CD4-positive, alpha-beta T cell treated with Interleukin-1 beta for 1 hour (primary cell): Measurements from ENCODE around the gene NCOR2.

ENCODE experiments used
- DNase-seq, 2 donors: peaks; one replicate each; pipeline ENCODE4 v3.0.0-alpha.2; 2020 to 2022

NCOR2 gene

DNA sequence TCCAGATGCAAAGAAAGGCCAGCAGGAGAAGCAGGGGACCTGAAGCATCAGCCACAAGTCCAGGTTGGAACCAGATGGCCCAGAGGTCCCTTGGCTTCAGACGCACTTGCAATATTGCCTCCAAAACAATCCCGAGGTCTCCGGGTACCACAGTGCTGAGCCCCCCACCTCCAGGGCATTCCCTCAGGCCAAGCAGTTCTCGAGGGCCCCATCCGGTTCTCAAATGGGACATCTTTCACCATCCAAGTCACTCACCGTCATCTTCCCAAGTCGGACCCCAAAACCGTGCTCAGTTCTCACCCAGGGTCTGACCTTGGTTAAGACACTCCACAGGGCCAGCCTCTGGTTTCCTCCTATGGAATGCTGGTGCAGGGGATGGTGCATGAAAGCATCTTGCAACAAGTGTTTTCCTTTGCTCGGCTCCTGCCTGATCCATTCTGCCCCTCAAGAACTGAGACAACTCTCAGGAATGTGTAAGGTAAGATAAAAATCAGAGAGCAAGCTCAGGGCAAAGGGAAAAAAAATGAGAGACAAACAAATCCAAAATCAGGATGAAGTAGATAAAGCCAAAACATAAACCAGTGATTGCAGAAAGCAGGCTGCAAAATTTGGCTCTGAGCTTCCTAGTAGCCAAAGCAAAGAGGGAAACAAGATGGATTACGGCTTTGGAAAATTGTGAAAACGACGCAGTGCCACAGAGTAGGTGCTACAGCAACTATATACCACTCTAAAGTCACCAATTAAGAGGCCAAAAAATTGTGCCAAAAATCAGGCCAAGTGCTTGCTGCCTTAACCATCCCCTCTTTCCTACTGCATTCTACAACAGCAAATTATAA lies 8.0 kb downstream of the NCOR2 start:
- no peak for DNase-seq

GRCh38 chr12:124558313-124558712 lies 9.1 kb downstream of the NCOR2 start:
- no peak for DNase-seq

GRCh38 chr12:124557518-124558223 lies 9.7 kb downstream of the NCOR2 start:
- DNase-seq: no peak

GRCh38 chr12:124556896-124557501 lies 10.4 kb downstream of the NCOR2 start:
- no peak for DNase-seq

GRCh38 chr12:124556074-124556466 lies 11.3 kb downstream of the NCOR2 start:
- DNase-seq: no peak

GRCh38 chr12:124555168-124556073 lies 12.0 kb downstream of the NCOR2 start:
- no peak for DNase-seq

DNA sequence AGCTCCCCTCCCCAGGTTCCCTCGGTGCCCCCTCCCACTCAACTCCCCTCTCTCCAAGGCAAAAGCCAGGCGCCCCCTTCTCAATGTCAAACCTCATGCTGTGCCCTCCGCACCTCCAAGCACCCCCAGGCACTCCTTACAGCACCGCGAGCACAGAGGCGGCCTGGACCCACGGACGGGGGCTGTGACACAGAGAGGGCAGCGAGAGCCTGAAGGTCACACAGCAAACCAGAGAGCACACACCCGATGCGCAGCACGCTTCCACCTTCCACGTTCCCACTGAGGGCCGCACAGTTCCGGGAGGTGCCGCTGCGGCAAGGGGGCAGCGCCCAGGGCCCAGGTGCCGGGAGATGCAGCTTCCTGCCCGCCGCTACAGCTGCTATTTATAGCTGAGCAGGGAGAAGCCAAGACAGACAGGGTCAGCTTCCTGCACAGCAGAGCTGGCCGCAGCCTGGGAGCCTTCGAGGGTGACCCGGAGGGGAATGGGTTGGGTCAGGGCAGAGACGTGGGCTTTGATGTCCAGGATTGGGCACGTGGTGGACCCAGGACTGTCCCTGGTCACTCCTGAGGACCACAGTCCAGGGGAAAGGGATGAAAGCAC lies 12.9 kb downstream of the NCOR2 start:
- DNase-seq: no peak

- DNase-seq: no peak
Measured at GRCh38 chr12:124553862-124554428, 13.5 kb downstream of the NCOR2 start.

DNA sequence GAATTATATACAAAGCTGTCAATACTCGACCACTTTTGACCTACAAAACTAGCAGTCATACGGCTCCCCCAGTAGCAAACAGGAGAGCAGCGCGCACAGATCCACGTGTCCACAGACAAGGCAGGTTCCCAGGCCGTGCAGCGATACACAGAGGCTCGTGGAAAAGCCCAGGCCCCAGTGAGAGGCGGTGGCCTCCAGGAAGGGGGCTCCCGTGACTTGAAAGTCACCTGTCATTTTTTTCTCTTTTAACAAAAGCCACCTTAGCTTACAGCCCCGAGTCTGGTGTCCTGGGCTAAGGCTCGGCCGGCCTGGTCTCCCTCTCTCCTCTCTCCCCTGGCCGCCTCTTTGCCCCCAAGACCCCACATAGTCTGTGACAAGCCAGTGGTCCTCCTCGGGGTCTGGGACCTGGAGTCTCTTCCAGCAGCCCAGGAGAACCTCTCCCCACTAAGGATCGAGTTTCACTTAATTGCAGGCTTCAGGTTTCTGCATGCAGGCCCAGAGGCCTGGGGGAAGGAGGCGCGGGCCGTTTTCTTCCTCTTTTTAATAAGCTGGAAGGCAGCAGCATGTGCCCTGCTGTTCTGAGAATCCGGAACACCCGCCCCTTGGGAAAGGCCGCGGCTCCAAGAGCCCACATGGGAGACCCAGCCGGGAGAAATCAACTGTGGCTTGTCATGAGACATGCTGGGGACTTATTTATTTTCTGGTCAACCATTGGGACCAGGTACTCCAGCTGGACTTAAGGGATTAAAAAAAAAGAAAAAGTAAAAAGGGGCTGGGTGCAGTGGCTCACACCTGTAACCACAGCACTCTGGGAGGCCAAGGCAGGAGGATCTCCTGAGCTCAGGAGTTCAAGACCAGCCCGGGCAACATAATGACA lies 15.9 kb downstream of the NCOR2 start:
- DNase-seq: peak in 1 of 2 donors; percentile 40

DNA sequence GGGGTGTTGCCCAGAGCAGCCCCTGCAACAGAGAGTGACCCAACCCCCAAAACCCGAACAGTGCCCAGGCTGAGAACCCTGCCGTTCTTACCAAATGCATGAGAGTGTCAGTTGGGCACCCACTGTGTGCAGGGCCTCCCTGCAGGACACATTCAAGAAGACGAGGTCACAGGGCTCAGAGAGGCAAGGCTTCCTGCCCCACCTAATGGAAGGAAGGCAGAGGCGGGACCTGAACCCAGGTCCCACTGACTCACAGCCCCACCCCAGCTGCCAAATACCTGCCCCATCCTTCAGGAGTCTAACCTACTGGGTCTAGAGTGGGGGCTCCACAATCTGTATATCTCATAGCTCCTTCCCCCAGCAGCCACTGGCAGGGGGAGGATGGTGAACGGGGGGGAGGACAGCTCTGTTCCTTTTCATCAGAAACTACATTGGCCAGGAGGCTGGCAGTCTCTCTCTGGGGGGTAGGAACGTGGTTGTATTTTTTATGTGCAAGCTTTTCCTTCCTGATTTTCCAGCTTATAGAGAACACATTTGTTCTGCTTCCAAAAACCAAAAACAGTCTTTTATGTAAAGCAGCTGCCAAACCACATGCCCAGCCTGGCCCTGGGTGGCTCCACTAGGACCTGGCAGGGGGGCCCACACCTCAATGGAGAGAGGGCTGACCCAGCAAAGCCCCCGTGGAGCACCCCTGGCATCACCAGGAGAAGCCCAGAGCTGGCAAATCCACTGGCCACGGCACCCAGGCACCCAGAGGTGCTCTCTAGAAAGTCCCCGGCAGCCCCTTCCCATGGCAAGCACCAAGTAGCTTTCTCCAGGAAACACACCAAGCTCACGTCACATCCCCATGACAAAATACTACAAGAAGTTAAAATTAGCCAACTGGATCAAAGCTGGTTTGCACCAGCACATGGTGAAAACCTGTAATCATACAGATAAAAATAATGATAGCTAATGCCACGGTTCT lies 17.0 kb downstream of the NCOR2 start:
- DNase-seq: no peak

DNA sequence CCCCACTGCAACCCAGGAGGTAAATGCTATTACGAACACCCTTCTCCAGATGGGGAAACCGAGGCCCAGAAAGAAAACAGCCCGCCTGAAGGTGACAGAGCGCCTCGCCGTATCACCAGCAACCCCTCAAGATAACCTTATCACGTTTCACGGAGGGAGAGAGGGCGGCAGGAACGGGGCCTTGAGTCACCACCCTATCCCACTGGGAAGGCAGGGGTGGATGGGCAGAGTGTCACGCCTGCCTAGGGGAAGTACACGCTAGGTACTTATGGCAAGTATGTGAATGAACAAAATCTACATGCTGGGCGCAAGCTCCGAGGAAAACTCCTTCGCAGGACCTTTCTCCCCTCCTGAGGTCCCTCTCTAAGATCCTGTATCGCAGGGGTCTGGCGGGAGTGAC lies 17.8 kb downstream of the NCOR2 start:
- no peak for DNase-seq

DNA sequence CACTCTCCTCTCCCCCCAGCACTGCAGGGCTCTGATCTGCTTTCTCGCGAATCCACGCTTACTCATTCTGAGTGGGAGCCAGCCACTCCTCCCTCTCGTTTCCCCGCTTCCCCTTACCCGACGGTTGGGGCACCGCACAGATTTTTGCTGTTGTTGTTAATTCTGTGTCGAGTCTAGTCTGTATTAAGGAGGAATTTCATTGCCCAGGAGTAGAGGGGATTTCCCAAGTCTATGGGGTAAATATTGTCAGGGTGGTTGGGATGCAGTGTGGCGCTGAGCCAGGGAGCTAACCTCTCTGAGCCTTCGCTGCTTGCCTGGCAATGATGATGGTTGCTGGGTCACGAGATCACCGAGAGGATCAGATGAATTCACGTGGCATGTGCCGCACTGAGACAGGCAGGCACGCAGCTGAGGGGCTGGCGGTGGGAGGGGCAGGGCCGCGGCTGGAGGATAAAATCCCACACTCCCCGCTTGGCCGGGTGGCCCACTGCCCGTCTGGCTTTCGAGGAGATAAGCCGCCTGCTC lies 18.5 kb downstream of the NCOR2 start:
- DNase-seq: peak in 1 of 2 donors; percentile 35

GRCh38 chr12:124547626-124548025 lies 19.8 kb downstream of the NCOR2 start:
- DNase-seq: no peak

DNA sequence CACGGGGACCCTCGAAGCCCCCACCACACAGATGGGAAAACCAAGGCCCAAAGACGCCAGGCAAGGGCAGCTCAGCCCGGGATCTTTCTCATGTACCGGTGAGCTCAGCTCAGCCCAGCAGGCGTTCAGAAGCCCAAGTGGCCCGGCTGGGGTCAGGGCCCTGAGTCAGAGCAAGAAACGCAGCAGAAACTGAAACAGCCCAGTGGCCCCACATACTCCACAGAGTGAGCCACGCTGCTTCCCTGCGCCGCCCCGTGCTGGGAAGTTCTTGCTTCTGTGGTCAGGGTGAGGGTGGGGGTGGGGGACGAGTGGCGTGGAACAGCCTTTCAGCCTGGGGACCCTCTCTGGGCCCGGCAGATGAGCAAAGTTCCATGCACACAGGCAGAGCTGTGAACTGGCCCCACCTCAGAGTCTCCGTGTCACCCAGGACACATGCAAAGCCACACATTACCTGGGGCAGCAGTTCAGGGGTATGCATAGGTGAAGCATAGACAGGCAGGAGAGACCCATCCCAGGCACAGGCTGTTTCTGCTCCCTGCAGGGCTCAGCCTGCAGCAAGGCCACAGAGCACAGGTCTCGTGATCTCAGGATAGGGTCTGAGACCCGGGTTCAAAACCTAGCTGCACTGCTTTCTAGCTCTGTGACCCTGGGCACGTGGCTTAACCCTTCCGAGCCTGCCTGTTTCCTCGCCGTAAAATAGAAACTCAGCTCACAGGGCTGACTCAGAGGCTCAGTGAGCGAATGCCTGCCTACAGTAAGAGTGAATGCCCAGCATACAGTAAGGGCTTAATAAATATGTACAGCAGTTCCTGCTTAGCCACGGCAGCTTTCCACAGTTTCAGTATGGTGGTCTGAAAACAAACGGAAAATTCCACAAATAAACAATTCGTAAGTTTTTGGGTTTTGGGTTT lies 21.6 kb downstream of the NCOR2 start:
- DNase-seq: peak; percentile 21 to 53

DNA sequence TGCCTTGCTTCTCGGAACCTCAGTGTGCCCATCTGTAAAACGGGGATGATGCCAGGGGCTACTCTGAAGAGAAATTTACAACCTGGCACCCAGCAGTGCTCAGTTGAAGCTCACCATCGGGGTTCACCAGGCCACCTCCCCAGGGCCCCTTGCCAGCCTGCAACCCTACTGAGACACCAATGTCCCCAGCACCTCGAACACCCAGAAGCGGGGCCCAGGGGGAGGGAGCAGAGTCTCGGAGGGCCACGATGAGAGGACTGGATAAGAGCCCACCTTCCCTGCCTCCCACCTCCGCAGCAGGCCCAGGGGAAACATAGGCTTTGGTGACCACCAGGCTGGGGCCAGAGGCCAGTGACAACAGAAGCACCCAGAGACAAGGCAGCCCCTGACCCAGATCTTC lies 22.4 kb downstream of the NCOR2 start:
- no peak for DNase-seq

- no peak for DNase-seq
Measured at GRCh38 chr12:124544311-124544970, 23.0 kb downstream of the NCOR2 start.

DNA sequence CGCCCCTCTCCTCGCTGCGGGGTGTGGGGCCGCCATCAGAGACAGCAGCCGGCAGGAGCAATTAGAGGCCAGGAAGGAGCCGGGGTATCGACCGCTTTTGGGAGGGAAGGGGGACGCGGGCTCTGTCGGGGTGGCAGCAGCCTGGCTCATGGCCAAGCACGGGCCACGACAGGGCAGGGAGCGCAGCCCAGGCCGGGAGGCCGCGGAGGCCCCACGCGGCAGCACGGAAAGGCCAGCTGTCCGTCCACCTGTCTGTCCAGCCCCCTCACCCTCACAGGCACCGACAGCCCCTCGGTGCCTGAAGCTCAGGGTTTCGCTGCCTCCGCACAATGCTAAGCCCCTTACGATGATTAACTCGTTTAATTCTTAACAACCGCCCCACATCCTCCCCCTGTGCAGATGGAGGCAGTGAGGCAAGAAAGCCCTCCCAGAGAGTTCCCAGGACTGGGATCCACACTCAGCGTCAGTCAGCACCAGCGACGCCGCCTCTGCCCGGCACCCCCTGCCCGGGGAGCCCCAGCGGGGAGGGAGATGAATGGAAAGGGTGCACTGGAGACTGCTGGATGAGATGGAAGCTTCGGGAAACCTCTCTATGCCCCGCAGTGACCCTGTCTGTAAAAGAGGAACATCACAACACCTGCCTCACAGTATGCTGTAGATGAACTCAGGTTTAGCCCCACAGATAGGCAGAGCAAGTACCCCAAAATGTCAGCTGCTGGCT lies 23.7 kb downstream of the NCOR2 start:
- no peak for DNase-seq
